GM18507 (cell line): Measurements from ENCODE around the gene PNPLA3.

ENCODE experiments used
- DNase-seq: peaks from one replicate; pipeline ENCODE4 v3.0.0; 2011; ENCODE audit warnings: low read depth; ENCODE audit not compliant: insufficient read length; ENCODE audit errors: extremely low spot score
- FAIRE-seq: peaks from 2 replicates; lab custom pipeline; 2011; peaks lifted over from hg19 to GRCh38; lab: Jason Lieb, UNC

The PNPLA3 gene

DNA sequence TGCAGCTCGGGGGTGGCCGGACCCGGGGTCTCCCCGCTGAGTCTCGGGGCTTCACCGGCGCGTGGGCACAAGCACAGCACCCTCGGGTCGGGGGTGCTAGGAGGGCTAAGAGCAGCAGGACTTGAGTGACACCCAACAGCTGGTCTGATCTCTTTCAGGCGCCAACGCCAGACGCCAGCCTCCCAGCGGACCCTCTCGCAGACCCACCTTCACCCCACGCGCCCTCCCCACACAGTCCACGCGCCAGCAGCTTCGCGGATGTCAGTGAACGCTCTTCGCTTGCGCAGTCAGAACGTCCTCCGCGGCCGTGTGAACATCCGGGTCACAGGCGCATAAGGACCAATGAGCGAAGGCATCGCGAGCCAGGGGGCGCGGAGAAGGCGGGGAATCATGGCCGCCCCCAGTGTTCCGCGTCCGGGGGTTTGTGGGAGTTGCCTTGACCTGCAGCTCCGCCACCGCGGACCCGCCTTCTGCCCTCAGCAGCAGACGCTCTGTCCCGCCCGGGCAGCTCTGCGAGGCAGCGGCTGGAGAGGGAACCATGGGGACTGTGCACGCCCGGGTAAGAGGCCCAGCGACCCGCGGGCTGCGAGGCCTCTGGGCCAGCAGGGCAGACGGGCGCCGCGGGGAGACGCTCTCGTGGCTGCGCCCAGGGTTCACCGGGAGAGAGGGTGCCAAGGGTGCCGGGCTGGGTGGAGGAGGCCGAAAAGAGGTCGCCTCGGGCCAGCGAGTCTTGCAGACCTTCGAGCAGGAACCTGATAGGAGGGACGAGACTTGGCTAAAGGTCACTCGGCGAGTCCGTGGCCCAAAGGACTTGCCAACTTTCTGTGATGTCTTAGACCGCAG lies 31.7 kb downstream of the PNPLA3 start, which contains the start of gene SAMM50:
SAMM50 (plus strand) TSS at position 403 of the 843 bp plus-strand sequence; CDS start at position 539, 136 bp downstream.
- FAIRE-seq (peak; percentile 98), DNase-seq (peak; percentile 91)

DNA sequence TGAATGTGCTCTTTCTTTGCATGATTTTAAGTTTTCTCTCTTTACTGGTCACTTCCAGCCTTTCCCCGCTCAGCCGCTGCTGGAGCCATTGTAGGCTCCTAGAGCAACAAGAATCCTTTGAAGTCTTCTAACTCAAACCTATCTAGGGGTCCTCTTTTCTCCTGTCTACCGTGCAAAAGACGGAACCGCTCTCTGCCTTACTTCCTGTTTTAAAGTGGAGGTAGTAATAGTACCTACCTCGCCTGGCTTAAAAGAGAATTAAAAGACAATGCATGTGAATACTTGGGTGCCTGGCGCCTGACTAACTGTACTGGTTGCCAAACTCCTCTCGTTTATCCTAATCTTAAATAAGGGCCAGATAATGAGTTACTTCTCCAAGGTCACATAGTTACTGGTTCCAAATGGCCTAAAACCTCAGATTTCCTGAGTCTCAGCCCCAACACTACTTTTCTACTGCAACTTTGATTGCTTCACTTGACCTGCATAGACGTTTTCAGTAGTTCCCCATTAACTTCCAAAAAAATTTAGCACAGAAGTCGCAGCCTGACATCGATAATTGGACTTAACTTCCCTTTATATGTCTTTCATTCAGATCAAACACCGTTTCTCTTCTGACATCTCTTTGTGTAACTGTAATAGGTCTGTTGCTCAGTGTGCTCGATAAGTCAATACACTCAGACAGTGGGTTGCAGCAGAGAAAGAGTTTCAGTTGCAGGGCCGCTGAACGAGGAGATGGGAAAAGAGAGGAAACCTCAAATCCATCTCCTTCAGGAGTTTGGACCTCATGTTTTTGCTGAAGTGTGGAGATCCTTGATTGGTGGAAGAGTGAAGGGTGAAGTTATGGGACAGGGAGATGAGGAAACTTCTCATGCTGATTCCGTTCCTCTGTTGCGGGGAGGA lies 32.5 kb downstream of the PNPLA3 start:
- no peak for FAIRE-seq

GRCh38 chr22:43956805-43957463 lies 33.3 kb downstream of the PNPLA3 start:
- no peak for DNase-seq
- no peak for FAIRE-seq

More for the DNA sequence above, 32.5 kb downstream of the PNPLA3 start:
- no peak for DNase-seq

DNA sequence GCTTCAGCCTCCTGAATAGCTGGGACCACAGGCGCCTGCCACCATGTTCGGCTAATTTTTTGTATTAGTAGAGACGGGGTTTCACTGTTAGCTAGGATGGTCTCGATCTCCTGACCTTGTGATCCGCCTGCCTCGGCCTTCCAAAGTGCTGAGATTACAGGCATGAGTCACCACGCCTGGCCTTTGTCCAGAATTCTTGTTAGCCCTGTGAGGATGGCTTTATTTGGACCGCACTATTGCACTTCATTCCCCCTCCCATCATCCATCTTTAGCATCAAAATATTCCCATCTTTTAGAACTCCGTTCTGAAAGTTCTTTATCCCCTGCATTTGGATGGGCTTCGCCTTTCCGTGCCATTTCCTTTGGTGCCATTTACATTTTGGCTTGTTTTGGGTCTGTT lies 34.3 kb downstream of the PNPLA3 start:
- DNase-seq: no peak
- FAIRE-seq: no peak

DNA sequence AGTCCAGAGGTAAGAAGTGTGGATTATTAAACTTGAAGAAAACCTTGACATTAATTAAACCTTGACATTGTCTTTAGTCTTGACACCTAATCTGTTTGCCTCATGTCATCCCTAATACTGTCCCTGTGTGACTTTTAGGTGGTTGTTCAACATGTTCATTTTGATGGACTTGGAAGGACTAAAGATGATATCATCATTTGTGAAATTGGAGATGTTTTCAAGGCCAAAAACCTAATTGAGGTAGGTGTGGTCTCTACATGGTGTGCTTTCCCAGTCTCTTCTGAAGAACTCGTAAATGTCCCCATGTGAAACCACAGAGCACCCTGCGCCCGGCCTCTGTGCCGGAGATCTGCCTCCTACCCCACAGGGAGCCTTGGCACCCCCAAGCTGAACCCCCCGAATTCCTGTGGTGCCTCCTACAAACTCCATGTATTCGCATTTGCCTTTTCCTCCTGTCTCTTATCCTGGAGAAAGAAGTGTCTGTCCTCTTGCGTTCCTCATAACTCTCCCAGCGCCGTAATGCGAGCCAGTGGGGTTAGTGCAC lies 40.8 kb downstream of the PNPLA3 start:
- no peak for DNase-seq
- no peak for FAIRE-seq

- no peak for FAIRE-seq
- no peak for DNase-seq
Observed at GRCh38 chr22:43967069-43967468, 43.5 kb downstream of the PNPLA3 start.

GRCh38 chr22:43968614-43969013 lies 45.0 kb downstream of the PNPLA3 start:
- FAIRE-seq: no peak
- no peak for DNase-seq

DNA sequence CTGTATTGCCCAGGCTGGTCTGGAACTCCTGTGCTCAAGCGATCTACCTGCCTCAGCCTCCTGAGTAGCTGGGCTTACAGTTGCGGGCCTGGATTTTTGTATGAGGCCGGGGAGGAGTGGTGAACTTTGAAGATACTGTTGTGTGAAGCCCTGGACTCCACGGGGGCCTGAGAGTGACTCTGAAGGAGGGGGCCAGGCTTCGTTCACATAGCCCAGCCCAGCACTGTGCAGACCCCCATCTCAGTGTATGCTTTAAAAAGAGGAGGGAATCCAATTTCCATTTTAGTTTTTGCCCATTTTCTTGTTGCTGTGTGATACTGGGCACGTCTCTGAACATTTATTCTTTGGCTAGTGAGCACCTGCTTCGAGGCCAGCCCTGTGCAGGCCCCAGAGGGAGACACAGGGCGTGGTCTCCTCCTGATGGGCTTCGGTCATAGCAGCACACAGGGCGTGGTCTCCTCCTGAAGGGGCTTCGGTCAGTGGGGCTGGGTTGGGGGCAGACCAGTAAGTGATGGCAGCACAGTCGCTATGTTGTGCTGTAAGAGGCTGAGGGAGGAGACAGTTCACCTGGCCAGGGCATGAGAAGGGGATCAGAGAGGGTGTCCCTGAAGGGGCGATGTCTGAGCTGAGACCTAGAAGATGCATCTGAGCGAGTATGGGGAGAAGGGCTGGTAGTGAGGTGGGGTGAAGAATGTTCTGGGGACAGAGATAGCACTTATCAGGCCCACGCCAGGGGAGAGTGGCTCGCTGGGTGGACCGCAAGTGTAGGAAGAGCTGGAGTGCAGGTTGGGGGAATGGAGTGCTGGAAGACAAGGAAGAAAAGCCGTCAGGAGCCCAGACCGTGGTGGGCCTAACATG lies 45.6 kb downstream of the PNPLA3 start:
- no peak for DNase-seq
- FAIRE-seq: no peak

- no peak for FAIRE-seq
- DNase-seq: no peak
Observed at GRCh38 chr22:43969989-43970755, 46.6 kb downstream of the PNPLA3 start.

DNA sequence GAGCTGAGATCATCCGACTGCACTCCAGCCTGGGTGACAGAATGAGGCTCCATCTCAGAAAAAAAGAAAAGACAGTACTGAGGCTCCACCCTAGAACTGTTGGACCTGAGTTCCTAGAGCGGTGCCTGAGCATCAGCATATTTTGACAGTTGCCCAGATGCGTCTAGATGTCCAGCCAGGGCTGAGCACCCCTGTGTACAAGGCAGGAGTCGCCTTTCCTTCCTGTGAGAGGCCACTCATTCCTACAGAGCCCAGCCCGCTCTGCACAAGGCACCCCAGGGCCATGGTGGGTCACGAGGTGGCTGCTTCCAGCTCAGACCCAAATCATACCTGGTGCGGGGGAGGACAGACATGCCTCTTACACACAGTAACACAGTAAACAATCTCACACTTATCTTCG lies 47.5 kb downstream of the PNPLA3 start:
- no peak for FAIRE-seq
- DNase-seq: no peak

- FAIRE-seq (no peak), DNase-seq (no peak)
Observed at GRCh38 chr22:43972931-43973462, 49.4 kb downstream of the PNPLA3 start.

GRCh38 chr22:43974028-43974545 lies 50.5 kb downstream of the PNPLA3 start:
- DNase-seq (no peak), FAIRE-seq (no peak)

- no peak for DNase-seq
- FAIRE-seq: no peak
Observed at GRCh38 chr22:43975041-43975440, 51.4 kb downstream of the PNPLA3 start.

- no peak for FAIRE-seq
- no peak for DNase-seq
Observed at GRCh38 chr22:43976861-43977795, 53.5 kb downstream of the PNPLA3 start.

DNA sequence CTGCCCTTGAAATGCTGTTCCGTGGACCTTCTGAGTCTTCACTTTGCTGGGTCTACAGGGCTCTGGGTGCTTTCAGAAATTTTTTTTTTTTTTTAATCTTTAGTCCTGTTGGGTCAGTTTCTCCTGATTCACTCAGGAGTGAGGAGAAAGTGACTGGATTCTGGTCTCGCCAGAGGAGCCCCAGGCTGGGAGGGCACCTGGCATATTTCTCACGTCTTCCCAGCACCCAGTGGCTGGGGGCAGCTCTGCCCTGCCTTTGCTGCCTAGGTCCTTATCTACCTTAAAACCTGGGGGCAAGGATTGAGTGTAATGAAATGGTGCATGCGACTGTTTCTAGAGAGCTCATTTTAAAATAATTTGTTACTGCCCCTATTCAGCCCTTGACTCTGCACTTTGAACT lies 55.0 kb downstream of the PNPLA3 start:
- FAIRE-seq: no peak
- DNase-seq: no peak

DNA sequence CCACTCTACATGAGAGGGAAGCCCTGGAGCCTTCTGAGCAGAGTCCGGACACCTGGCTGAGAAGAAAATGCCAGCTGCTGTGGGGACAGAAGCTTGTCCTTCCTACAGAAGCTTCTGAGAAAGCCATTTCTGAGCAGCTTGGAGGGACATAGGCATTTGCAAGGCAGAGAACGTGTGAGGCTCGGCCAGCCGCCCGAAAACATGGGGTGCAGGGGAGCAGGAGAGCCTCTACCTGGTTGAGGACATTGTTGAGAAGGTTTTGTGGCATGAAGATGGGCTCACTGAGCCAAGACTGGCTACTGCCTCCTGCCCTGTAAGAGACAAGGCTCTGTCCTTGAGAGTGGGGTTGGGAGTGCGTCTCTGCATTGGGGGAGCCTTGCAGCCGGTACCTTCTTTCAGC lies 57.0 kb downstream of the PNPLA3 start:
- no peak for FAIRE-seq

DNA sequence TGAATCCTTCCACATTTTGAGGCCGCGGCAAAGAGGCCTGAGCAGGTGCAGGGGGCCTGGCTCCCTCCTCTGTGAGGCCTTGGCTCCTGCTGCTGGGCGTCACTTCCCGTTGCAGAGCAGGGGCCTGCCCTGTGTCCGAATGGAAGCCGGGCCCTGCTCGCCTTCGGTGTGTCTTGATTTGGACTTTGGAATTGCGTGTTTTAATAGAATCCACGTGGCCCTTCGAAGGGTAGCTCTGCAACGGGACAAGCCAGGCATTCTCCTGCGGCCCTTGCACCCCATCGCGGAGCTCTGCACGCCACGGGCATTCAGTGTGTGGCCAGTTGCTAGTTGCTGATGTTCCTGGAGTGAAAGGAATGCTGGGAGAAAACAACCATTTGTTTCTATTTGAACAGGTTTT lies 57.4 kb downstream of the PNPLA3 start:
- FAIRE-seq (no peak), DNase-seq (no peak)

More for the DNA sequence above, 57.0 kb downstream of the PNPLA3 start:
- DNase-seq: no peak
